ENCODE data around the gene C12orf60. TPM values are rescaled to one million over a fixed set of nuclear protein-coding genes. Genes with fewer than 3 reads are reported as not detected.

Gene C12orf60
- total RNA-seq, 1 experiment from 2014 or later = 1.9 TPM

- H2AK5ac ChIP-seq (ENCODE audit: insufficient read length, low read length) = no peak overlapping the region
- H3K27ac Mint-ChIP-seq = peak overlapping the region; percentile 91 to 96 (median 94)
- H3K27me3 ChIP-seq (ENCODE audit: insufficient read depth, low read length) = no peaks in the 10 kb centered on the region
- no peak overlapping the region for H4K5ac ChIP-seq (ENCODE audit: insufficient read length, low read depth, low read length)
- peaks cover 6 to 19% (median 16%) of the 10 kb centered on the region in 3 experiments for H3K36me3 Mint-ChIP-seq (ENCODE audit: insufficient read depth in 1 of 3, low read depth in 3 of 3)
- no peak overlapping the region for H3K23ac ChIP-seq (ENCODE audit: insufficient read length, low read depth, low read length)
- H4K20me1 ChIP-seq (ENCODE audit: control insufficient read depth, insufficient read depth, insufficient read length) = peaks cover 3% of the 10 kb centered on the region
- no peaks in the 10 kb centered on the region; a peak in 1 of 5 replicates for H3K9me3 Mint-ChIP-seq
- H3K23me2 ChIP-seq (ENCODE audit: insufficient read length, low read depth, low read length, poor library complexity, severe bottlenecking) = peaks cover 17% of the 10 kb centered on the region
- H3K9me3 ChIP-seq (ENCODE audit: control insufficient read depth, low read depth, low read length) = no peaks in the 10 kb centered on the region
- H3K4me1 Mint-ChIP-seq = peaks cover 34 to 45% of the 10 kb centered on the region in 2 experiments
- no peak overlapping the region for H3K18ac ChIP-seq (ENCODE audit: insufficient read length, low read depth, low read length)
- H2BK15ac ChIP-seq (ENCODE audit: low read depth, low read length) = no peak overlapping the region
- no peak overlapping the region for H3K56ac ChIP-seq (ENCODE audit: insufficient read length, low read depth, low read length)
- H4K8ac ChIP-seq (replicated peaks; ENCODE audit: insufficient read length, low read depth, low read length) = no peak overlapping the region
- peak overlapping the region; percentile 59 for H3K27ac ChIP-seq (ENCODE audit: insufficient read length, low read depth, low read length)
- no peak overlapping the region for H3K14ac ChIP-seq (ENCODE audit: insufficient read depth, low read length)
- no peaks in the 10 kb centered on the region for H3K4me1 ChIP-seq (ENCODE audit: insufficient read depth, low read length)
- no peak overlapping the region for H2BK12ac ChIP-seq (ENCODE audit: insufficient read length, low read depth, low read length)
- TF ChIP-seq, protein P1, sequence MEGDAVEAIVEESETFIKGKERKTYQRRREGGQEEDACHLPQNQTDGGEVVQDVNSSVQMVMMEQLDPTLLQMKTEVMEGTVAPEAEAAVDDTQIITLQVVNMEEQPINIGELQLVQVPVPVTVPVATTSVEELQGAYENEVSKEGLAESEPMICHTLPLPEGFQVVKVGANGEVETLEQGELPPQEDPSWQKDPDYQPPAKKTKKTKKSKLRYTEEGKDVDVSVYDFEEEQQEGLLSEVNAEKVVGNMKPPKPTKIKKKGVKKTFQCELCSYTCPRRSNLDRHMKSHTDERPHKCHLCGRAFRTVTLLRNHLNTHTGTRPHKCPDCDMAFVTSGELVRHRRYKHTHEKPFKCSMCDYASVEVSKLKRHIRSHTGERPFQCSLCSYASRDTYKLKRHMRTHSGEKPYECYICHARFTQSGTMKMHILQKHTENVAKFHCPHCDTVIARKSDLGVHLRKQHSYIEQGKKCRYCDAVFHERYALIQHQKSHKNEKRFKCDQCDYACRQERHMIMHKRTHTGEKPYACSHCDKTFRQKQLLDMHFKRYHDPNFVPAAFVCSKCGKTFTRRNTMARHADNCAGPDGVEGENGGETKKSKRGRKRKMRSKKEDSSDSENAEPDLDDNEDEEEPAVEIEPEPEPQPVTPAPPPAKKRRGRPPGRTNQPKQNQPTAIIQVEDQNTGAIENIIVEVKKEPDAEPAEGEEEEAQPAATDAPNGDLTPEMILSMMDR (conservative IDR thresholded peaks at IDR 0.05) = no peak
- peak overlapping the region; percentile 33 for H3K9ac ChIP-seq (ENCODE audit: extremely low read depth, insufficient read length, low read length)
- no peak overlapping the region for H3K4ac ChIP-seq (ENCODE audit: low read depth, low read length)
- H2BK5ac ChIP-seq (ENCODE audit: insufficient read length, low read length) = no peak overlapping the region
- peak; percentile 68 for DNase-seq
- peaks cover 5% of the 10 kb centered on the region; the same call in 1 of the 2 replicates for H3K27me3 Mint-ChIP-seq (ENCODE audit: low read depth)
- no peak overlapping the region for H3T11ph ChIP-seq (ENCODE audit: low read length)
- no peaks in the 10 kb centered on the region for H3K79me1 ChIP-seq (ENCODE audit: insufficient read depth, low read depth, low read length, poor library complexity, severe bottlenecking)
- H3K4me3 Mint-ChIP-seq = peak overlapping the region; percentile 96 to 98
- no peak overlapping the region for H2BK120ac ChIP-seq (ENCODE audit: low read depth, low read length, poor library complexity, severe bottlenecking)
- H4K91ac ChIP-seq (ENCODE audit: insufficient read length, low read depth, low read length) = no peak overlapping the region
- H3K4me2 ChIP-seq (ENCODE audit: insufficient read depth, insufficient read length, low read length) = peak overlapping the region; percentile 89
- H3K79me2 ChIP-seq (ENCODE audit: insufficient read depth, low read length) = no peaks in the 10 kb centered on the region; the same call in 1 of the 2 replicates
- no CpG with 5 or more reads among the region's 6 CpGs for WGBS (ENCODE audit: extremely low coverage, insufficient read length, low lambda C conversion rate)
- no peak overlapping the region for H2BK20ac ChIP-seq (ENCODE audit: low read depth, low read length, poor library complexity, severe bottlenecking)
- H2AFZ ChIP-seq (ENCODE audit: low read length) = no peak overlapping the region
Observed at GRCh38 chr12:14771651-14772137, 31.8 kb upstream of the C12orf60 start.
